Activated CD4-positive, alpha-beta T cell treated with anti-CD3 and anti-CD28 coated beads for 24 hours (primary cell): Measurements from ENCODE around the gene INPP5E.

Experiments used
- DNase-seq, 2 donors: peaks; one replicate each; pipeline ENCODE4 v3.0.0-alpha.2; 2020; ENCODE audit warnings: low read depth in 2 of 2

Gene INPP5E

DNA sequence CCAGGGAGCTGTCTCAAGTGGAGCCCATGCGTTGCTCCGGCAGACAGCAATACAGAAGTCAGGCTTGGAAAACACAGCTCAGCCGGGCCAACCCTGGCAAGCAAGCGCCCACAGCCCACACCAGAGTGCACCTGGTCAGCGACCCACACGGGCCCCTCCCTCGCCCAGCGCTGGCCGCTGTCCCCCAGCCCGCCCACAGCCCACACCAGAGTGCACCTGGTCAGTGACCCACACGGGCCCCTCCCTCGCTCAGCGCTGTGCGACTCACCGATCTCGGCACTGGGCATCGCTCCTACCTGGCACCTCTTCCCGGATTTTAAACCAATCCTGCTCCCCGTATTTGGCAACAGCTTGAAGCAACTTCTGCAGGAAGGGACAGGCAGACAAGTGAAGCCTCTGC, 52.4 kb downstream of the INPP5E start:
- no peak for DNase-seq

DNA sequence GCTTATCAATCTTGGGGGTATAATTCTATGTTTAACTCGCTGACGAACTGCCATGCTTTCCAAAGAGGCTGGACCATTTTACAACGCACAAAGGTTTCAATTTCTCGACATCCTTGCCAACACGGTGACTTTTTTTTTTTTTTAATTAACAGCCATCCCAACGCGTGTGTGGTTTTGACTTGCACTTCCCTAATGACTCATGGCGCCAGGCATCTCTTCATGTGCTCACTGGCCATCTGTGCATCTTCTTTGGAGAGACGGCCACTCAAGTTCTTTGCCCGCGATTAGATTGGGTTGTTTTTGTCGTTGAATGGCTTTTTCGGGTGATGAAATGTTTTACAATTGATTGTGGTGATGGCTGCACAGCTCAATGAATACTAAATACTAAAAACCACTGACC, 53.6 kb downstream of the INPP5E start:
- no peak for DNase-seq

GRCh38 chr9:136385015-136385414, 54.6 kb downstream of the INPP5E start:
- DNase-seq: no peak

DNA sequence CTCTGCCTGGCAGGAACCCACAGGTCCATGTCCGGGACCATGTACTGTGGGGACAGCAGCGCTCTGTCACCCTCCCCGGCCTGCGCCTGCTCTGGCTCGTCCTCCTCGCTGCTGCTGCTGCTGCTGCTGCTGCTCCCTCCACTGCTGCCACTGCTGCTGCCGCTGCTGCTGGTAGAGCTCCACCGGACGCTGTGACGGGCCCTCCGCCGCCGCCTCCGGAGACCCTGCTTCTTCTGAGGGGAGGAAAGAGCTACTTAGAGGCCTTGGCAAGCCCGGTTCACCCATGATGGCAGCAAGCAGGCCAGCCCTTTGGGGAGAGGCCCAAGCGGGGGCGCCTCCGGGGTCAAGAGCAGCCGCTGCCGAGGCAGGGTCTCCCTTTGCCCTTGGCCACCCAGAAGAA, 56.2 kb downstream of the INPP5E start:
- DNase-seq: no peak

DNA sequence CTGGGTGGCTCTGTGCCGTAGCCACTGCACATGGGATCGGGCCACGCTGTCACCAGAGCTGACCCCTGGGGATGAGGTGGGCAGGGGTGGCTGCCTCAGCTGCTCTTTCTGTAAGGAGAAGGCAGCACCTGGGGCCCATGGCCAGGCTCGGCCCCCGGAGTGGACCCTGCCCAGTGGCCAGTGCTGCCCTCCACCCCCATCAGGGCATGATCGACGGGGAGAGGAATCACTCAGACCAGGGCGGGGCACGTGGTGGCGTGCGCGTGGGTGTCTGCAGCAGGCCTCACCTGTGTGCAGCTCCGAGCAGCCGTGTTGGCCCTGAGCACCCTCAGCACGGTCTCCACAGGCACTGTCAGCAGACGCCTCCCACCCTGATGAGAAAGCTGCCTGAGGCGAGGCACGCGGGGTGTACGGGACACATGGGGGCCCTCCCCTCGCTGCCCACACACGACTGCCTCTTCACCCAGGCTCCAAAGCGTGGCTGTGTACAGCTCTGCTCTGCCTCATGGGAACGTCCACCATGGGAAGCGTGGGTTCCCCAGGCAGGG, 57.6 kb downstream of the INPP5E start:
- no peak for DNase-seq

- DNase-seq: no peak
Observed at GRCh38 chr9:136381311-136381710, 58.3 kb downstream of the INPP5E start.

DNA sequence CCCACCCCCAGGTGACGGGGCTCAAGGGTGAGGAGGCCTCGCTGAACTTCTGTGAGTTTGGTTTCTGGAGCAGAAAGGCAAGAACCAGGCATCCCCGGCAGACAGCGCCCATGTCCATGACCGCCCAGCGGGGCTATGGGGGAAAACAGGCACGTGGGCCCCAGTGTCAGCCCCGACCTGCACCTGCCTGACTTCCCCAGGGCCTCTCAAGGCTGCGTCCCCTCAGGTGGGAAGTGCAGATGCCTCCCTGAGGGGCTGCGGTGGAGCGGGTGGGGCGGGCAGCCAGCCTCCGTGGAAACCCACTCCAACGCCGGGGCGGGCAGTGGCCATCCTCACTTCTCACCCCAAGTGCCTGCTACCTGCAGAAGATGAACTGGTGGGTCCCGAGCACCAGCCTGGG, 59.3 kb downstream of the INPP5E start:
- no peak for DNase-seq

DNA sequence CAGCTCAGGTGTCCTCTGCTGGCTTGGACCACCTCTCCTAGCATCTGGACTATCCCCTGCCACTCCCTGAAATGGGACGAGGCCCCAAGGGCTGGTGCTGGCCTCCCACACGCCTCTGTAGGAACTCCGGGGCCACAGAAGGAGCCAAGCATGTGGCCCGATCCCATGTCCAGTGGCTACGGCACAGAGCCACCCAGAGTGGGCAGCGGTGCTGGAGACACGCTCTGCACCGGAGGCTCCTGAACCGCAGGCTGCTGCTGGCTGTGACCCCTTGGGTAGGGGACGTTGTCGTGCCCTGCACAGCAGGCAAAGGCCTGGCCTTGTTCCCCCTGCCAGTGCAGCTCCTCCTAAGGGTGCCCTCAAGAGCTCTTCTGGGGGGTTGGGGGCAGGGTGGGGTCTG, 59.8 kb downstream of the INPP5E start:
- no peak for DNase-seq

DNA sequence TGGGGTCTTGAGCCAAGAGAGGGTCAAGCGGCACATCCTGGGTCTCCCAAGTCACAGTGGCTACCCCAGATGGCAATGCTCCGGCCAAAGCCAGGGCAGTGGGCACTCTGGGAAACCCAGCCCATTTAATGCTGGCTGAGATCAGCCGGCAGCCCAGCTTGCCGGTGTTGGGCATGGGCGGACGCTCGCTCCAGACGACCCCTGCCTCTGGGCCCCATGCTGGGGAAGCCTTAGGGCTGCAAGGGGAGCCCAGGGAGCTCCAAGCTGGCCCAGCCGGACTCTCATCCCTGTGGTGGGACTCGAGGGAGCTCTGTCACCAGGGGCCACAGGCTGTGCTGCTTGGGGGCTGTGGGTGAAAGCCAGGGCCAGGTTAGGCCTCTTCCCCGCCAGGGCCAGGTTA, 60.2 kb downstream of the INPP5E start:
- no peak for DNase-seq

DNA sequence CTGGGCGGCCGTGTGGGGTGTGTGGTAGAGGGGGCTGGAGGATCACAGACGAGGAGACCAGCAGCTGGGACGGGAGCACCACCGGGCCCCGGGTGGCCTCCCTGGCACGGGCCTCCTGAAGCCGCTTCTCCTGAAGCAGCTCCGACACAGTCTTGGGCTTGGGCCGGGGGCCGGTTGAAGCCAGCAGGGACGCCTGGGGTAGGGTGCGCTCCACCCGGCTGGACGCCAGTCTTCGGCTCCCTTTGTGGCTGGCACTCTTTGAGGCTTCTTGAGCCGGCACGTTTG, 60.7 kb downstream of the INPP5E start:
- no peak for DNase-seq
